HG03378 (cell line): ENCODE measurements around the gene PXDC1.
A peak's percentile ranks its signal among the peaks of the same experiment; 100 is the strongest.

Experiments
- ATAC-seq: cut with Tn5 transposase; IDR thresholded peaks from one replicate; pipeline ENCODE4 v1.9.1; 2021; ENCODE audit warnings: mild to moderate bottlenecking, moderate library complexity; ENCODE audit not compliant: unreplicated experiment

The PXDC1 gene, protein sequence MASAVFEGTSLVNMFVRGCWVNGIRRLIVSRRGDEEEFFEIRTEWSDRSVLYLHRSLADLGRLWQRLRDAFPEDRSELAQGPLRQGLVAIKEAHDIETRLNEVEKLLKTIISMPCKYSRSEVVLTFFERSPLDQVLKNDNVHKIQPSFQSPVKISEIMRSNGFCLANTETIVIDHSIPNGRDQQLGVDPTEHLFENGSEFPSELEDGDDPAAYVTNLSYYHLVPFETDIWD

DNA sequence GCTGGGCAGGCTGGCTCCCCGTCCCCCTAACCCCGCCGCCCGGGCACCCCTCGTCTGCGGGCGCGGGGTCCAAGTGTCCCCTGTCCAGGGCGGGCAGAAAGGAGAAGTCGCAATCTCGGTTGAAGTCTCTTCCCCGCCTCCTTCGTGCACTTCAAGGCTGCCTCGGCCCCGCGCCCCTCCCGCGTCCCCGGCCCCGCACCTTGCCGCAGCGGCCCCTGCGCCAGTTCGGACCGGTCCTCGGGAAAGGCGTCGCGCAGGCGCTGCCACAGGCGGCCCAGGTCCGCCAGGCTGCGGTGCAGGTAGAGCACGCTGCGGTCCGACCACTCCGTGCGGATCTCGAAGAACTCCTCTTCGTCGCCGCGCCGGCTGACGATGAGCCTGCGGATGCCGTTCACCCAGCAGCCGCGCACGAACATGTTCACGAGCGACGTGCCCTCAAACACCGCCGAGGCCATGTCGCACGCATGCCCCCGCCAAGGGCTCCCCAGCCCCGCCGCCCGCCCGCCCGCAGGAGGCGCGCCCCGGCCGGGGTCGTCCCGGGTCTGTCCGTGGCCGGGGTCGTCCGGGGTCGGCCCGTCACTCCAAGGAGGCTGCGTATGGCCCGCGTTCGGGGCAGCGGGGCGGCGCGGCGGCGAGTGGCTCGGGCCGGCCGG, at the start of gene PXDC1:
Gene PXDC1 (minus strand): TSS at position 637 of the 653 bp plus-strand sequence. CDS start 182 bp downstream, at position 455.
- ATAC-seq, result no peak

DNA sequence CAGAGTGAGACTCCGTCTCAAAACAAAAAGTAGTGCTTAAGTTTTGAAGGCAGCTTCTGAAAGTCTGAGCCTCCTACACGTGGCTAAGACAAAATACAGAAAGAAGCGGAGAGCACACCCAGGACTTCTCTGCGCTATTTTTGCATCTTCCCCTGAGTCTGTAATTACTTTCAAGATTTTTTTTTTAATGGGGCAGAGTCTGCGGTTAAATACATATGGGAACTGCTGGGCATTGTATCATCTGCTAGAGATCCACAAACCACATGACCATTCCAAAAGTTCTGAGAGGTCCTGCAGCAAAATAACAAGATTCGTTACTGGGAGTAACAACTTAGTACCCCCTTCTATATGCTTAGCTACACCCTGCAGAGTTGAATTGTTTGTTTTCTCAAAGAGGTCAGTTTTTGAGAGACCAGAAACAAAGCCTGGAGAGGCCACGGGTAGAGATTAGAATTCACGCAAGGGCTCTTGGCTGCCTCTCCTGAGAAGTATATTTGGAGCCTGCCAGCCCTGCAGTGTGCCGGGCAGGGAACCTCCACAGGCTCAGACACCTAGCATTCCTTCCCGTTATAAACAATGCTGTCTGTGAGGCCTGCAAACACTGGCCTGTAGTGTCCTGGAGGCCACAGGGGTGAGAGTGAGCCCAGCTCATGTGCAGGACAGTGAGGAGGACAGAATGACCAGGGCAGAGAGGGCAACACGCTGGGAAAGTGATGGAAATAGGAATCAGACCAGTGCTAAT, 49.5 kb upstream of the PXDC1 start:
- ATAC-seq, result no peak

DNA sequence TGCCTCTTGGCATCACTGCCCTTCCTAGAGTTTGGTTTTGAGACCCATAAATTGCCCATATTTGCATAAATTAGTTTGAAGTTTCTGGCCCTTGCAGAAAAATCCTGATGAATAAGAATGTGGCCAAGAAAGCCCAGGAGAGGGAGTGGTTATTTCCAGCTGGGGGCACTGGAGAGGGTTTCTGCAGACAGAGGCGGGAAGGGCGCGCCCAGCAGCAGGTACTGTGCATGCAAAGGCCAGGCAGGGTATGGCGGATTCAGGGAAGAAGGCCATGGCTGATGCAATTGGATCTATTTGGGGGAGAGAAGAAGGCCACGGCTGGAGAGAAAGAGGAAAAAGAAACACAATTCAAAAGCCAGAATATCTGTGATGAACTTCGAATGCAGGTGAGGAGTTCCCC, 48.2 kb upstream of the PXDC1 start:
- ATAC-seq, result no peak

- ATAC-seq, result no peak
These were observed 46.8 kb upstream of the PXDC1 start for GRCh38 chr6:3798055-3798919.

DNA sequence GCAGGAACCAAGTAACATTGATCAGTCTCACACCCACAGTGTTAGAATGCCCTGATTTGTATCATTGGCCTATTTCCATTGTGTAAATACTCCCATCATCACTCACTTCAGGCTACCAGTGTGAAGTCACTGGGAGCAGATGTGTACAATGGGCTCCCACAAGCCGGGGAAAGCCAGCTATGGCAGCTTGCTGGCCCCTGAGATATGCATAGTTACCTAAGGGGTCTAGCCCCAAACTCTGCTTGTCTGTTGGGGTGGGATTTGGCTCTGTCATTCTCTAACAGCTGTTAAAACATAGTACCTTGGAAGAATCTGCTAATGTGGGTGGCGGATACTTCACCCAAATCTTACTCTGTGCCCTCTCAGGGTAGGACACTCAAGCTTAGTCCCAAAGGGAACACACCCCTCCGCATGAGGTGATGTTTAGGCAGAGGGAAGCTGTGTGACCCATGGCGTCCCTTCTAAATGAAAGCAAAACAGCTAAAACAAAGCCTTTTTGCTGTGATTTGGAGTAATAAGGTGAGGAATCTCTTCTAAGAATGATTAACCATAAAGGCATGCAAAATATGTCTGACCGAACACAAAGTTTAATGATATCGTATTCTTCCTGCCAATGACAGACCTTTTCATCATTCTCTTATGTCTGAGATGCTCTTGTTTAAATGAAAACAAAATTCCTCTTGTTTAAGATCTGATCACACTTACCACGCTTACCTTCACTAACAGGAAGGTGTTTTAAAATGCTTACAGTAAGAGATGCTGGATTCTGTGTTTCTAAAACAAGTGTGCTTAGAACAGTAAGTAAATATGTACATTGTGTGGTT, 45.9 kb upstream of the PXDC1 start:
- ATAC-seq, result no peak

DNA sequence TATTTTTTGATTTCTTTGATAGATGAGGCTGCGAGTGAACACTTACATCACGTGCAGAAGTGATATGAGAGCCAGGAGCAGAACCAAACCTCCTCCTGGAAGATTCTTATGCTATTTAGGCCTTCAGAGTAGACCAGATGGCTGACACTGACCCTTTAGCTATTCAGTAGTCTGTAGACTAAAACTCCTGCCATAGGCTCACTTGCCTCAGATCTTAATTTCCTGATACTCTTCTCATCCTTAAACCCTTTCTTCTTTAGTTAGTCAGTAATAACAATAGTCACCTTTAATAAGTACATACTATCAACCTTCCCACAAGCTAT, 45.2 kb upstream of the PXDC1 start:
- ATAC-seq, result no peak

DNA sequence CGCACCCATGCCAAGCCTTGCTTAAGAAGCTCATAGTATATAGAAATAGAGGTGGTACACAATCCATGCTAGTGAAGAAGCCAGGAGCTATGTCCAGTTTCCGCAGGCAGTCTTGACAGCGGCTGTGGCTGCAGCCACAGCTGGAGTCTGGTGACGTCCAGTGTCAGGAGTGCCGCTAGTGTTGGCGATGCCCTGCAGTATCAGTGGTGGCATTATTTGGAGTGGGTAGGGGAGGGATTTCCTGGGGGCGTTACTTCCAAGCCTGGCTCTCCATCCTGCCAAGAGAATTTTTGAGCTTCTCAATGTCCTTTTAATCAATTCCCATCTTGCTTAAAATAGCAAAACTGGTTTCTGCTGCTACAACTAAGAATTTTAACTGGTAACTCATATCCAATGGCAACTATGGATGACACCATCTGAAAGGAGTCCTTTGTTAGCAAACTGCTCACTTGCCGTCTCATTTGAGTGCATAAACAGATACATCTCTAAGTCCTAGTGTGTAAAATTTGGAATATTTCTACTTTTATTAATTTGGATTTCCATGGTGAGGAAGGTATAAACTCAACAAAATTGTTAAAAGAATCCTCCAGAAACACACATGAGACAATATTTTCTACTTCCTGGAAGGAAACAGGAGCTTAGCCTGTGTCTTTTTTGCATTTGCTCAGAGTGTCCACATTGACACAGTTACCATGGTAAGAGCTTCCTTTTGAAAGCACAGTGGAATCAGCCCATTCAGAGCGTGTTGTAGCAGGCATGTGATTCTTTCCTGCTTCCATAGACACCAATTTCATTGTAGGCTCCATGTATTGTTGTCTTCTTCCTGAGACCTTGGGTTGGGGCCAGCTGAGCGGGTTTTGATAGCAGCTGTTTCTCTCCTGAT, 44.6 kb upstream of the PXDC1 start:
- ATAC-seq, result no peak

DNA sequence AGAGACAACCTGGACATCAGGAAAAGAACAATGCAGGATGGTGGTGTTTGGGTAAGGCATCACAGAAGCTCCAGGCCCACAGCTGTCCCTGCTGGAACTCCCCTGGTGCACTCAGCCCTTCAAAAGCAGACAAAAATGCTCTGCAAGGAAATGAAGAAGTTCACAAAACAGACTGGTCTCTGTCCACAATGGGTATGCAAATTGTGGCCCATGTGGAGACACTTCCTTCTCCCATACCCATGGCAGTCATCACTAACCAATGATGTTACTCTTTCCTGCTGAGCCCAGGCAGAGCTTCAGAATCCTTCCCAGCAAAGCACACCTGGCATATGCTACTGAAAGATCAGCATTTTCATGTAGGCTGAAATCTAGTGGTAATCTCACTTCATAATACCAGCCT, 42.6 kb upstream of the PXDC1 start:
- ATAC-seq, result peak; percentile 64

- ATAC-seq, result peak; percentile 42
These were observed 42.0 kb upstream of the PXDC1 start for GRCh38 chr6:3793545-3793944.

GRCh38 chr6:3791526-3792203, 40.2 kb upstream of the PXDC1 start:
- ATAC-seq, result no peak

GRCh38 chr6:3789896-3790558, 38.5 kb upstream of the PXDC1 start:
- no peak for ATAC-seq

DNA sequence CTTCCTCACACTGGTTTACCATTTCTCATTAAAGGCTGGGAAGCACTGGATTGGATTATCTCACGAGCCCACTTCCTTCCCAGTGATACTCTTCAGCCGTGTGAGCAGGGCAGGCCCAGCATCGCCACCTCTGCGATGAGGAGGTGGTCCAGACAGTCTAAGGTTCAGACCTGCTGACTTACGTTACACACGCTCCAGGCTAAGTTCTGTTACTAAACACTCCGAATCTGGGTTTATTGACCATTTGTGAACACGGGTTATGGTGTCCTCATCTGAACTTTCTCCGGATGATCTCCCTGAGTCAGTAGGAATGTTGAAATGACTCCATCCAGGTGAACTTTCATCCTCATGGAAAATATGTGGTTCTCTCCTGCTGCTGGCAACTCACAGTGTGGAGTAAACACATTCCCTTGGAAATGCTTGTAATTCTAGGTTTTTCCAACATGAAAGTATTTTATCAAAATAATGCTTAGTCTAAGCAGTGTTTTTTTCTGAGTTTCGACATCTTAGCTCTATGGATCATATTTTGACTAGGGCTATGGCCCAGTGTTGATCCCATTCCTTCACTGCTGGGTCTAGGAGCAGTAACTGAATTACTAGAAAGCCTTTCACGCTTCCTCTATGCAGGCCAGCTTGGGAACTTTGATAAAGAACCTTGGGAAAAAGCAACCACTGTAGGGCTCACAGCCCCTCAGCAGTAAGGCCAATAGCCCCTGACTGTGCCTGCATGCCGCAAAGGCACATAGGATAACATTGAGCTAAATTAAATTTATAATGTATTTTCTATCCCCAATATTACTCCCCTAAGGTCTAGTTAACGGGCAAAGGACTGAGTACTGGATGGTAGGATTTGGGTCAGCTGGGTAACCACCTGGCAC, 37.7 kb upstream of the PXDC1 start:
- ATAC-seq, result no peak

DNA sequence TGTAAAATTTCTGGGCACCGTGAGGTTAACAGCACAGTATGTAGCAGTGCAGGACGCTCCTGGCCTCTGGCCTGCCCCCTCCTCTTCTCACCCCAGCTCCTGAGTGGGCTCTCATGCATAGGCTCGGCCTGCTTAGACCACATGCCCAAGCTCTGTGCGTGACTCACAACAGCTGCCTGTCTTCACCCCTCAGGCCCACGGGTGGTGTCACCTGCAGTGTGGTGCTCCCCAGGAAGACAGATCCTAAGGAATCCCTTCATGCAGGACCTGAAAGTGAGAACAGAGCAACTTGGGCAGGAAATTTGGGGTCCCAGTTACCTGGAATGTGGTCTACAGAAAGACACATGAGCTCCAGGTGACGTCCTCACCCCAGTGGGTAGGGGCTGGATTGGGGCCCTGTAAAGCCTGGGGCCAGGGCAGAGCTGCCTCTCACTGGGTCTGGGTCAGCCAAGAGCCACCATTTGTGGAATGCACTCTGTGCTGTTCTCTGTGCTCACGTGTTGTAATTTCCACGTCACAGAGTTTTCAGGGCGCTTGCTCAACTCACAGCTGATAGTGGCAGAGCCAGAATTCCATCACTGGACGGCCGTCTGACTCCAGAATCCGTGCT, 37.0 kb upstream of the PXDC1 start:
- no peak for ATAC-seq

DNA sequence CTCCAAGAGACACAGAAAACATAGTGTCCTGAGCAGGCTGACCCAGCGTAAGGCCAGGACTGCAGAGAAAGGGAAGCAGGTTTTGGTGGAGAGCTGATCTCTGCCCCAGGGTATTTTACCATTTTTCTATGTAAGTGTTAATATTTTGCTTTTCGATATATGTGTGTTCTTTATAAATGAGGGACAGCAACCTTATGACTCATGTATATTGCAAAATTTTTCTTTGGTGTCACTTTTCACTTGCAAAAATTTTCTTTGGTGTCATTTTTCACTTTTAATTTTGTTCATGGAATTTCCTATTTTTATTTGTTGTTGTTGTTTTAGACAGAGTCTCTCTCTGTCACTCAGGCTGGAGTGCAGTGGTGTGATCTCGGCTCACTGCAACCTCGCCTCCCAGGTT, 34.6 kb upstream of the PXDC1 start:
- ATAC-seq, result no peak

GRCh38 chr6:3785745-3786098, 34.2 kb upstream of the PXDC1 start:
- no peak for ATAC-seq

DNA sequence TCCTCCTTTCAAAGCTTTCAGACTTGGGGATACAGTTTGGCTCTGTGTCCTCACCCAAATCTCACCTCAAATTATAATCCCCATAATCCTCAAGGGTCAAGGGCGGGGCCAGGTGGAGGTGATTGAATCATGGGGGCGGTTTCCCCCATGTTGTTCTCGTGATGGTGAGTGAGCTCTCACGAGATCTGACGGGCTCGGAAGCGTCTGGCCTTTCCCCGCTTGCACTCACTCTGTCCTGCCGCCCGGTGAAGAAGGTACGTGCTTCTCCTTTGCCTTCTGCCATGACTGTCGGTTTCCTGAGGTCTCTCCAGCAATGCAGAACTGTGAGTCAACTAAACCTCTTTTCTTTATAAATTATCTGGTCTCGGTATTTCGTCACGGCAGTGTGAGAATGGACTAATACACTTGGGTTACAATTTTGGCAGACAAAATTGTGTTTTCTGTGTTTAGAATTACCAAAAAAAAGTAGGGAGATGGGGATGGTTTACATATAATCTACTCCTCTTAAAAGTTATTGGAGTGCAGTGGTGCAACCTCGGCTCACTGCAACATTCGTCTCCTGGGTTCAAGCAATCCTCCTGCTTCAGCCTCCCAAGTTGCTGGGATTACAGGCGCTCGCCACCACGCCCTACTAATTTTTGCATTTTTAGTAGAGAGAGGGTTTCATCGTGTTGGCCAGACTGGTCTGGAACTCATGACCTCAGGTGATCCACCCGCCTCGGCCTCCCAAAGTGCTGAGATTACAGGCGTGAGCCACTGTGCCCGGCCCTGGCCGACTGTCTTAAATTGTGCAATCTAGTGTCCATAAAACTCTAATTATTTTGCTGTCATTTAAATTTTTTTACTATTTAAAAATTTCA, 33.6 kb upstream of the PXDC1 start:
- no peak for ATAC-seq
